Ishikawa (cell line): ENCODE data around the gene ACTG1.

Source experiments
- CEBPB ChIP-seq: IDR thresholded peaks from 2 replicates; pipeline ENCODE4 v1.6.1; 2012
- EGR1 ChIP-seq: IDR thresholded peaks from 2 replicates; pipeline ENCODE4 v1.6.1; 2012
- EP300 ChIP-seq: IDR thresholded peaks from 2 replicates; pipeline ENCODE4 v1.6.1; 2012; ENCODE audit warnings: borderline replicate concordance
- MAX ChIP-seq: IDR thresholded peaks from 2 replicates; pipeline ENCODE4 v1.6.1; 2012
- NFIC ChIP-seq: IDR thresholded peaks from 2 replicates; pipeline ENCODE4 v1.6.1; 2012
- RAD21 ChIP-seq: IDR thresholded peaks from 2 replicates; pipeline ENCODE4 v1.6.1; 2012; ENCODE audit warnings: low read depth
- REST ChIP-seq: IDR thresholded peaks from 2 replicates; pipeline ENCODE4 v1.6.1; 2012; ENCODE audit warnings: low read depth, mild to moderate bottlenecking
- TAF1 ChIP-seq: IDR thresholded peaks from 2 replicates; pipeline ENCODE4 v1.6.1; 2012; ENCODE audit warnings: low read depth, mild to moderate bottlenecking
- TCF12 ChIP-seq: IDR thresholded peaks from 2 replicates; pipeline ENCODE4 v1.6.1; 2012; ENCODE audit warnings: low read depth
- TEAD4 ChIP-seq: IDR thresholded peaks from 2 replicates; pipeline ENCODE4 v1.6.1; 2012
- USF1 ChIP-seq: IDR thresholded peaks from 2 replicates; pipeline ENCODE4 v1.6.1; 2012
- YY1 ChIP-seq: IDR thresholded peaks from 2 replicates; pipeline ENCODE4 v1.6.1; 2012; ENCODE audit warnings: low read depth
- ZBTB7A ChIP-seq: IDR thresholded peaks from 2 replicates; pipeline ENCODE4 v1.6.1; 2012; ENCODE audit warnings: low read depth

GRCh38 chr17:81511554-81511803 lies 1.1 kb downstream of the ACTG1 start:
- TF ChIP-seq MAX (no peak), YY1 (no peak), TCF12 (no peak), ZBTB7A (no peak), USF1 (no peak), EP300 (no peak), REST (no peak), TAF1 (no peak), NFIC (no peak), CEBPB (no peak), RAD21 (no peak), TEAD4 (no peak), EGR1 (no peak)
